GM20000 (cell line): ENCODE results near the gene LINC00237.

Experiments
- DNase-seq: peaks from one replicate; pipeline ENCODE4 v3.0.0; 2012; ENCODE audit warnings: low spot score
- TF ChIP-seq, protein P1 (sequence below): IDR thresholded peaks from 2 replicates; pipeline ENCODE4 v1.5.1; 2012; ENCODE audit warnings: mild to moderate bottlenecking, control low read depth; ENCODE audit errors: extremely low read depth, missing control alignments

LINC00237 gene

DNA sequence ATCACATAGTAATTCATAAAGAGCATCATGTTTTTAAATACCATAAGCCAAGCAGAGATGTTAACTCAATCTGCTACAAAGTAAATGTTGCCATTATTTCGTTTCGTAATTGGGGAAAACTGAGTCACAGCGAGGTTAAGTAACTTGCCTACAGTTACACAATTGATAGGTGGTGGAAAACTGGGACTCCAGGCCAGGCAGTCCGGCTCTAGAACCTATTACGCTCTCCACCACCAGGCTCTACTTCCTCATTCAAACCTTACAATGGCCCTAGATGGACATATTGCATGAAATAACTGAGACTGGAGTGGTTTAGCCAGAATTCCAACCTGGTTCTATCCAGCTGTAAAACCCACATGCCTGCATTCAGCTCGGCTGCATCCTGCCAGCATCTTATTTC lies 58.2 kb downstream of the LINC00237 start:
- DNase-seq = no peak

DNA sequence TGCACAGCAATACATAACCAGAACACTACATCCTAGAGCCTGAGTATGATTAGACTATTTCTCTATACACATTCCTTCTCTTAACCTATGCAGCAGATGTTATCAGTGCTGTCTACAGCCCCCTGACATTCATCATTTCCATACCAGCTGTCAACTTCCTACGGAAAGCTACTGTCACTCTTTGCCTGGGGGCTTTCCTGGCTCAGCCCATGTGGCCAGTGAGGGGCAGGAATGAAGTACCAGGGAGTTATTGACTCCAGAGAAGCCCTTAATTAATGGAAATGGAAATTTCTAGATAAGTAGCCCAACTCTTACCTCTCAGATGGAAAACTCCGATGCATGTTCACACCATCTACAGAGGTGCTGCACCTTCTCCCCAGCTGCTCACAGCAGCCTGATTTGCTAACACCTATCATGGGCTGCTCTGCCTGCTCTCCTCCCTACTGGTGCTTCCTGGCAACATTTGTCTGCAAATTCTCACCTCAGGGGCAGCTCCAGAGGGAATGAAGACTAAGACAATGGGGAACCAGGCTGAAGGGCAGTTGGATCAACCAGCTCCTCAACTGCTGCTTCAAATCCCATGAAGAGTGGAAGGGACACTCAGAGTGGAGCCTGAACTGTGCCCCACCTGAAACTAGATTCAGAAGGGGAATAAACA lies 59.6 kb downstream of the LINC00237 start:
- DNase-seq = no peak
- TF ChIP-seq, protein P1, sequence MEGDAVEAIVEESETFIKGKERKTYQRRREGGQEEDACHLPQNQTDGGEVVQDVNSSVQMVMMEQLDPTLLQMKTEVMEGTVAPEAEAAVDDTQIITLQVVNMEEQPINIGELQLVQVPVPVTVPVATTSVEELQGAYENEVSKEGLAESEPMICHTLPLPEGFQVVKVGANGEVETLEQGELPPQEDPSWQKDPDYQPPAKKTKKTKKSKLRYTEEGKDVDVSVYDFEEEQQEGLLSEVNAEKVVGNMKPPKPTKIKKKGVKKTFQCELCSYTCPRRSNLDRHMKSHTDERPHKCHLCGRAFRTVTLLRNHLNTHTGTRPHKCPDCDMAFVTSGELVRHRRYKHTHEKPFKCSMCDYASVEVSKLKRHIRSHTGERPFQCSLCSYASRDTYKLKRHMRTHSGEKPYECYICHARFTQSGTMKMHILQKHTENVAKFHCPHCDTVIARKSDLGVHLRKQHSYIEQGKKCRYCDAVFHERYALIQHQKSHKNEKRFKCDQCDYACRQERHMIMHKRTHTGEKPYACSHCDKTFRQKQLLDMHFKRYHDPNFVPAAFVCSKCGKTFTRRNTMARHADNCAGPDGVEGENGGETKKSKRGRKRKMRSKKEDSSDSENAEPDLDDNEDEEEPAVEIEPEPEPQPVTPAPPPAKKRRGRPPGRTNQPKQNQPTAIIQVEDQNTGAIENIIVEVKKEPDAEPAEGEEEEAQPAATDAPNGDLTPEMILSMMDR = no peak

More for the DNA sequence above, 58.2 kb downstream of the LINC00237 start:
- TF ChIP-seq, protein P1 = no peak
